GM03348 (cell line): Measurements from ENCODE around the gene GRM7.

Experiments used
- DNase-seq: peaks from one replicate; pipeline ENCODE4 v3.0.0; 2012; ENCODE audit warnings: low spot score

The GRM7 gene

DNA sequence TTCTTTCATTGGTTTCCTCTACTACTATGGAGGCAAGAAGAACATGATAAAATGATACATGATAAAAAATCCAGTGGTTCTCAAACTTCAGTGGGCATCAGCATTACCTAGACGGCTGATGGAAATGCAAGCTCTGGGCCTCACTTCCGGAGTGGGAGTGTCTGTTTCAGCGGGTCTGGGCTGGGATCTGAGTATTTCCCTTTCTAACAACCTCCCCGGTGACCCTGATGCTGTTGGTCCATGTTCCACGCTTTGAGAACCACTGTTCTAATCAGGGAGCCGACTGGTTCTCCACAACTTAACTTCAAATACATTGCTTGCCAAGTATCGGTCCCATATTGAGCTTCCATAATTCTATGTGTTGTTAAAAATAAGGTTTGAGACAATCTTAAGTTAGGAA is 928.4 kb downstream of the GRM7 start:
- DNase-seq: no peak

DNA sequence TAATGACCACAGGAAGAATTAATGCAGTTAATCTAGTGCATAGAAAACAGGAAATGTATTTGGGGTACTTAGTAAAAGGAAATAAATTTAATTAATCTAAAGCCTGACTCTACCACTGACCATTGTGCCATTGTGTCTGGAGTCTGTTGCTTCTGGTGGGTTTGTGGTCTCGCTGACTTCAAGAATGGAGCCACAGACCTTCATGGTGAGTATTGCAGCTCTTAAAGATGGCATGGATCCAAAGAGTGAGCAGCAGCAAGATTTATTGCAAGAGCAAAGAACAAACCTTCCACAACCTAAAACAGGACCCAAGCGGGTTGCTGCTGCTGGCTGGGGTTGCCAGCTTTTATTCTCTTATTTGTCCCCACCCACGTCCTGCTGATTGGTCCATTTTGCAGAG is 929.2 kb downstream of the GRM7 start:
- DNase-seq: no peak
